A673 (cell line): ENCODE measurements around the gene LRRC8B. TPM values are rescaled to one million over a fixed set of nuclear protein-coding genes. Genes with fewer than 3 reads are reported as not detected.
"Not testable (repeated sequence)": the region's sequence is repeated elsewhere in the genome, so short reads cannot be mapped to it uniquely, and the experiment has no call there.

Experiments
- BruUV-seq: library from RNA; stranded (reverse); fragments of 400-500 nt; replicated peaks from 2 replicates; lab custom pipeline; 2021; lab: Mats Ljungman, UMichigan
- CTCF ChIA-PET: fragments of 300-600 bp; sonication (Branson Sonifier 250); formaldehyde crosslinking; loops from one replicate; lab custom pipeline; 2022; ENCODE audit warnings: antibody characterized with exemption; lab: Charles Lee
- POLR2A ChIA-PET: fragments of 300-600 bp; sonication (Branson Sonifier 250); formaldehyde crosslinking; loops from one replicate; lab custom pipeline; 2022; ENCODE audit warnings: antibody characterized with exemption; ENCODE audit not compliant: low non-redundant PET; lab: Charles Lee
- DNase-seq: peaks from one replicate; pipeline ENCODE4 v3.0.0-alpha.2; 2015; ENCODE audit warnings: low spot score
- H3K27ac ChIP-seq: fragments of 200-600 bp; sonication (generic); 2 replicates; pipeline ENCODE4 v1.5.1; 2016; ENCODE audit warnings: mixed run types, low read depth, mild to moderate bottlenecking, mixed read lengths, antibody characterized with exemption, low read length; ENCODE audit not compliant: poor library complexity, severe bottlenecking
- H3K27me3 ChIP-seq: fragments of 200-600 bp; sonication (generic); replicated peaks from 2 replicates; pipeline ENCODE4 v1.6.1; 2017; ENCODE audit warnings: mixed run types, low read depth, mild to moderate bottlenecking, mixed read lengths, antibody characterized with exemption, low read length; ENCODE audit not compliant: insufficient read depth, poor library complexity
- H3K36me3 ChIP-seq: fragments of 200-600 bp; sonication (generic); 2 replicates; pipeline ENCODE4 v1.6.1; 2016; ENCODE audit warnings: mixed run types, mild to moderate bottlenecking, mixed read lengths, antibody characterized with exemption, low read length; ENCODE audit not compliant: insufficient read depth, poor library complexity, severe bottlenecking
- H3K4me1 ChIP-seq: fragments of 200-600 bp; sonication (generic); 2 replicates; pipeline ENCODE4 v1.6.1; 2017; ENCODE audit warnings: mixed run types, mild to moderate bottlenecking, mixed read lengths, antibody characterized with exemption, low read length; ENCODE audit not compliant: insufficient read depth, poor library complexity, severe bottlenecking
- H3K4me3 ChIP-seq: fragments of 200-600 bp; sonication (generic); 2 replicates; pipeline ENCODE4 v1.5.1; 2016; ENCODE audit warnings: low read depth, mixed run types, mild to moderate bottlenecking, mixed read lengths, low read length; ENCODE audit not compliant: poor library complexity, severe bottlenecking
- H3K9me3 ChIP-seq: fragments of 200-600 bp; sonication (generic); 2 replicates; pipeline ENCODE4 v1.6.1; 2016; ENCODE audit warnings: mixed run types, low read depth, mild to moderate bottlenecking, mixed read lengths, antibody characterized with exemption, low read length; ENCODE audit not compliant: poor library complexity, severe bottlenecking
- CTCF ChIP-seq: fragments of 300-800, 200-600 bp; sonication (generic); conservative IDR thresholded peaks from 2 replicates; pipeline ENCODE4 v1.5.1; 2017; ENCODE audit warnings: low read depth, mild to moderate bottlenecking, antibody characterized with exemption, low read length, moderate library complexity, mixed read lengths
- EZH2 ChIP-seq: fragments of 200-600 bp; sonication (generic); IDR thresholded peaks from 2 replicates; pipeline ENCODE4 v1.6.1; 2017; ENCODE audit warnings: borderline replicate concordance, low read depth, mild to moderate bottlenecking, mixed read lengths, antibody characterized with exemption, low read length; ENCODE audit not compliant: poor library complexity, severe bottlenecking
- intact Hi-C: fragments of 100-400 bp; cut with micrococcal nuclease; formaldehyde crosslinking; loops from one replicate; pipeline ENCODE4 v1.10.0; 2022; ENCODE audit not compliant: unreplicated experiment
- total RNA-seq: library from RNA; stranded (reverse); gene quantifications from 2 replicates; pipeline ENCODE4 v1.2.3, GENCODE V29; 2021

The LRRC8B gene
- total RNA-seq, 1 experiment from 2014 or later = 18.9 TPM

GRCh38 chr1:89503690-89504089 is 20.9 kb upstream of the LRRC8B start:
- no peaks in the 10 kb centered on the region for H3K36me3 ChIP-seq
- no peak overlapping the region for H3K4me3 ChIP-seq
- no peak for DNase-seq
- no TSS peak for BruUV-seq
- intact Hi-C loops = no loop called here
- TF ChIP-seq CTCF (no peak), EZH2 (no peak)
- no peaks in the 10 kb centered on the region for H3K9me3 ChIP-seq
- ChIA-PET CTCF (no interaction called here), POLR2A (no interaction called here)
- H3K27ac ChIP-seq = no peak overlapping the region
- H3K4me1 ChIP-seq = no peaks in the 10 kb centered on the region
- no peaks in the 10 kb centered on the region for H3K27me3 ChIP-seq

- H3K36me3 ChIP-seq, H3K4me1 ChIP-seq, CTCF ChIA-PET, H3K9me3 ChIP-seq, H3K27ac ChIP-seq, POLR2A ChIA-PET, H3K4me3 ChIP-seq, DNase-seq, intact Hi-C loops, BruUV-seq, H3K27me3 ChIP-seq: not testable (repeated sequence)
Measured at GRCh38 chr1:89510061-89510460, 14.6 kb upstream of the LRRC8B start.

- BruUV-seq = no TSS peak
- no peaks in the 10 kb centered on the region for H3K36me3 ChIP-seq
- no peaks in the 10 kb centered on the region for H3K27me3 ChIP-seq
- H3K27ac ChIP-seq = no peak overlapping the region
- no peaks in the 10 kb centered on the region for H3K9me3 ChIP-seq
- no peak for TF ChIP-seq EZH2
- intact Hi-C loops = no loop called here
- CTCF ChIA-PET = no interaction called here
- DNase-seq = no peak
- POLR2A ChIA-PET = no interaction called here
- no peak overlapping the region for H3K4me3 ChIP-seq
- no peaks in the 10 kb centered on the region for H3K4me1 ChIP-seq
Measured at GRCh38 chr1:89512996-89513720, 11.5 kb upstream of the LRRC8B start.

- no peaks in the 10 kb centered on the region for H3K9me3 ChIP-seq
- TF ChIP-seq CTCF (no peak), EZH2 (no peak)
- BruUV-seq = no TSS peak
- no peaks in the 10 kb centered on the region for H3K27me3 ChIP-seq
- no peaks in the 10 kb centered on the region for H3K4me1 ChIP-seq
- ChIA-PET CTCF (interaction anchor here (0.6 kb wide), 1 partner anchor 36 kb away, joined by 4 read pairs; no protein-coding TSS in a partner anchor), POLR2A (no interaction called here)
- intact Hi-C loops = loop anchor here (2.0 kb wide), 1 partner anchor 83 kb away; no protein-coding TSS in a partner anchor
- H3K27ac ChIP-seq = no peak overlapping the region
- no peaks in the 10 kb centered on the region for H3K36me3 ChIP-seq
- peak; percentile 52 for DNase-seq
- H3K4me3 ChIP-seq = no peak overlapping the region
Measured at GRCh38 chr1:89516055-89516454, 8.6 kb upstream of the LRRC8B start.
